HG02870 (cell line): ENCODE measurements around the gene HSFY2.
"Not testable (repeated sequence)": the region's sequence is repeated elsewhere in the genome, so short reads cannot be mapped to it uniquely, and the experiment has no call there.

ENCODE experiments used
- ATAC-seq: cut with Tn5 transposase; IDR thresholded peaks from one replicate; pipeline ENCODE4 v1.9.1; 2021; ENCODE audit warnings: mild to moderate bottlenecking, moderate library complexity; ENCODE audit not compliant: unreplicated experiment

Gene HSFY2

GRCh38 chrY:18773635-18774034 lies at the start of gene HSFY2:
TSS of gene HSFY2 (minus strand) at chrY:18773735. CDS start at chrY:18773618, 117 bp downstream.
- not testable (repeated sequence) for ATAC-seq

- ATAC-seq, result not testable (repeated sequence)
Observed at GRCh38 chrY:18815751-18816150, 42.2 kb upstream of the HSFY2 start.

GRCh38 chrY:18788757-18789406 lies 15.3 kb upstream of the HSFY2 start:
- ATAC-seq, result not testable (repeated sequence)

- ATAC-seq, result not testable (repeated sequence)
Observed at GRCh38 chrY:18754077-18754476, 19.5 kb downstream of the HSFY2 start.

GRCh38 chrY:18753133-18753815 lies 20.3 kb downstream of the HSFY2 start:
- ATAC-seq, result not testable (repeated sequence)

- not testable (repeated sequence) for ATAC-seq
Observed at GRCh38 chrY:18723714-18724113, 49.8 kb downstream of the HSFY2 start.
